Endometrial microvascular endothelial cells (primary cell): ENCODE data around the gene MAMDC2. TPM values are rescaled to one million over a fixed set of nuclear protein-coding genes. Genes with fewer than 3 reads are reported as not detected.

Source experiments
- in situ Hi-C: cut with HindIII; loops from 2 replicates; pipeline ENCODE4 v1.10.0; 2017; ENCODE audit warnings: low sequenced_read_pairs, low pct_unique_long_range_greater_than_20kb; ENCODE audit errors: inconsistent ontology term
- total RNA-seq: library from RNA; depleted of rRNA; stranded (reverse); fragments of >200 nt; gene quantifications from one replicate; pipeline ENCODE4 v1.2.3, GENCODE V29; 2015; ENCODE audit errors: inconsistent ontology term

Gene MAMDC2
- total RNA-seq, 1 donor from 2014 or later: 1.0 TPM

GRCh38 chr9:70117835-70118319, 74.2 kb downstream of the MAMDC2 start:
- in situ Hi-C loops: loop anchor here (25.0 kb wide), 1 partner anchor 156 kb away; no protein-coding TSS in a partner anchor

- in situ Hi-C loops: loop anchor here (25.0 kb wide), 1 partner anchor 157 kb away; no protein-coding TSS in a partner anchor
These were observed 76.1 kb downstream of the MAMDC2 start for GRCh38 chr9:70119786-70120185.

DNA sequence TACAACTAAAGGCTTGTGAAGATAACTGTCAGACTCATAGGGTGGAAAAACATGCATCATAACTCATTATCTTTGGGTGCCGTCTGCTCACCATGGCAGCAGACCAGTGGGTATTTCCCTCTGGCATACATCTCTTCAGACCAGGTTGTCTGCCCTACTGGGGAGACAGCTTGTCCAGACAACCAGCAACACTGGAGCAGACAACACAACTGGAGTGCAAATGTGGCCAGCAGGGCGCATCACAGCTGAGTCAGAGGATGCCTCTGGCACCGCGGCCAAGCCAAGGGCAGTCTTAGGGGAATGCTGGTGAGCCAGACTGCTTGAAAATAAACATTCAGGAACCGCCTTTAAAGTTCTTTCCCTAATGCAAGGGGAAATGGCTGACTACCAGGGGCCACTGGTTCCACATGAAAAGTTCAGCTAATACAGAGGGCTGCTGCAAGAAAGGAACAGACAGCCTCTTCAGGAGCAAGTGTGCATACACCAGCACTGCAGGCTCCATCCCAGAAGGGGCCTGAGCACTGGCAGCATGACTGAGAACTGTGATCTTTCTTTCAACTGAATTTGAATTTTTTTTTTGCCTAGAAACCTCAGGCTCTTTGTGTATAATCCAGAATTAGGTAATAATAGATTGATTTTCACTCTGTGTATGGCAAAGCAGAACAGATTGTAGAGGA, 77.3 kb downstream of the MAMDC2 start:
- in situ Hi-C loops: loop anchor here (25.0 kb wide), 1 partner anchor 159 kb away; no protein-coding TSS in a partner anchor

GRCh38 chr9:70121818-70122436, 78.3 kb downstream of the MAMDC2 start:
- in situ Hi-C loops: loop anchor here (25.0 kb wide), 1 partner anchor 160 kb away; no protein-coding TSS in a partner anchor

GRCh38 chr9:70123695-70124094, 80.0 kb downstream of the MAMDC2 start:
- in situ Hi-C loops: loop anchor here (25.0 kb wide), 1 partner anchor 161 kb away; no protein-coding TSS in a partner anchor

- in situ Hi-C loops: no loop called here
These were observed 82.1 kb downstream of the MAMDC2 start for GRCh38 chr9:70125621-70126263.

DNA sequence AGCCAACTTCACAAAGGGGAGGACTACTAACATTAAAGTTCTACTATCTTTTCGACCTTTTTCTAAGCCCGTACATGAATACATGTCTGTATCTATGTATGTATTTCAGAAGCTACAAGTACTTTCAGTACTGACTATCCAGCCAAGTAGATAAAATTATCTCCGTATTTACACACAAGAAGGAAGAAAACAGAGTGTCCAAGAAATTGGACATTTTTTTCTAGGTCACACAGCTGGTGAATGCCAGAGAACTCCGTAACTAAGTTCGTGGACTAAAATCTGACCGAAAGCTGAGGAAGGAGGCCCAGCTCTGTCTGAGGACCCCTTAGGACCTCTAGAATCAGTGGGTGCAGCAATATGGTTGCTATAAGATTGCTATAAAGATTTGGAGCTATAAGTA, 83.4 kb downstream of the MAMDC2 start:
- in situ Hi-C loops: no loop called here

DNA sequence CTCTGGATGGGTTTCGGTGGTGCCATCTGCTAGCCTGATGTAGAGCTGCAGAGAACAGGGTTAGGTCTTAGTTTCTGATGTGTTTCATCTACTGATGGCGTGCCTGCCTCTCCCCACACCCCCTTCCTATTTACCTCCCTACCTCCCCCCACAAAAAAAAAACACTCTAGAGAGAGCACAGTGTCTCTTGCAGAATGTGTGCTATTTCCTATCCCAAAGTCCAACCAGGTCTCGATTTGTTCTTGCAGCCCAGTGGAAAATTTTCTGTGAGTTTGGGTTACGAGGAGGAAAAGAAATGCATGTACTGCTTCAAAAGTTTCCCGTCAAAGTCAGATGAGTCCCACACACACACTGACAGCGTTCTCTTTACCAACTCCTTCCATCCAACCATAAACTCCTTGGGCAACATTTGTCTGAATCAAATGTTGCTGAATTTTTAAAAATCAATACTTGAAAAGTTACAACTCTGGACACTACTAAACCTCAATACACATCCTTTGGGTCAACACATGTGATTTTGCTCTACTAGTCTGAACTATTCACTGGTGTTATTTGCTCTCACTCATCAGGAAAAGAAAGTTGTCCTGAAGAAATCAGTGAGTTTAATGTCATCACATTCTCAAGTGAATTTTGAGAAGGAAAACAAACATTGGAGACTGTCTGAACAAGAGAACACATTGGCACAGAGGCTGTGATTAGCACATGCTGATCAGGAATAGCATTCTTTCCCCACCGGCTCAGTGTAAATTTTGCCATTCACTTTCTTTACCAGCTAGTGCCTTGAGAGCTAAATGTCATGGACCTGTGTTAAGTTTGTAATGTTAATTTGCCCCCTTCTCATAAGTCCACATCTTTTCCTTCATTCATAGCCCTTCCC, 84.1 kb downstream of the MAMDC2 start:
- in situ Hi-C loops: no loop called here

DNA sequence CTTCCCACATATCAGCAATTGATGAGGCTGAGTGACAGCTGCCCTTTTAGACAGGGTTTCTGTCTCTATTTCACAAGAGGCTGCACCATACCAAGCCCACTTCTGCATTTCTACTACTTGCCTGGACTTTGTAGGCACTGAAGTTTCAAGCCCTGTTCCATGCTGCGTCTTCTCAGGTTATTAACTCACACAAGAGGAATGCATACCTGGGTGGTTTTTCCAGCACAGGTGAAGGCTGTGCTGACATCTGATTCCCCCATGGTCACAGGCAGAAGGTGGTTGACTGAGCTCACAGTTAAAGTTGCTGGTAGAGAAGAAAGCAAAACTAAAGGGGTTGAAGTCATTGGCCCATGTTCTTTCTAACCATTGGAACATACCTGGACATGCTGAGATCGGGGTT, 86.6 kb downstream of the MAMDC2 start:
- in situ Hi-C loops: no loop called here

DNA sequence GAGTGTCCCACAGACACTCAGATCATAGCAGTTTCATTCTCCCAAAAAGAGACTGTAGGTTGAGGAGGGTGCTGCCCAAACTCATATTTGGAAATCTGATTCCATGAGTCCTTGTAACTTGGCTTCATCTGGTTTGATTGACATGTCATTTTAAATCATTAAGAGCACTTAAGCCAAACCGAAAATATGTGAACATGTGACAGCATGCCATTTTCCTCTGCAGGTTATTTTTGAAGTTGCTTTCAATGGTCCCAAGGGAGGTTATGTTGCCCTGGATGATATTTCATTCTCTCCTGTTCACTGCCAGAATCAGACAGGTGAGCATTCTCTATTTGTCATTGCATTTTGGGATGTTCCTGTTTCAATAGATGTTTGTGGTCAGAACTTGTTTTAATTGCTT, 87.6 kb downstream of the MAMDC2 start:
- in situ Hi-C loops: no loop called here

GRCh38 chr9:70133253-70134208, 89.9 kb downstream of the MAMDC2 start:
- in situ Hi-C loops: no loop called here

GRCh38 chr9:70134360-70134759, 90.7 kb downstream of the MAMDC2 start:
- in situ Hi-C loops: no loop called here

GRCh38 chr9:70135176-70135575, 91.5 kb downstream of the MAMDC2 start:
- in situ Hi-C loops: no loop called here

GRCh38 chr9:70136632-70137031, 93.0 kb downstream of the MAMDC2 start:
- in situ Hi-C loops: no loop called here

DNA sequence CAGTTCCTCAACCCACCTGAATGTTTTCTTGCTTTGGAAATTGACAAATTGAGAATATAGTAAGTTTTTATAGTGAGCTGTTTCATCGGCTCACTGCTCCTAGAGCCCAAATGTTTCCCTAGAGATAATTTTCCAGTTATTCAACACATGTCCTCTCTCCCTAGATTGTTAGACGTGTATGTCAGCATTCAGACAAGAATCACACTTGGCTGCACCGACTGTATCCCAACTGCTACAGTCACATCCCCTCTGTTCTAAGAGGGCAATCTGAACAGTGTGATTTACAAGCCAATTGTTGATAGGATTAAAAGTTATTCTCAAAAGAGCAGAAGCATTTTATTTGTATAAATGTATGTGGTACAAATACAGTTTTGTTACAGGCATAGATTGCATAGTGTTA, 93.9 kb downstream of the MAMDC2 start:
- in situ Hi-C loops: no loop called here

DNA sequence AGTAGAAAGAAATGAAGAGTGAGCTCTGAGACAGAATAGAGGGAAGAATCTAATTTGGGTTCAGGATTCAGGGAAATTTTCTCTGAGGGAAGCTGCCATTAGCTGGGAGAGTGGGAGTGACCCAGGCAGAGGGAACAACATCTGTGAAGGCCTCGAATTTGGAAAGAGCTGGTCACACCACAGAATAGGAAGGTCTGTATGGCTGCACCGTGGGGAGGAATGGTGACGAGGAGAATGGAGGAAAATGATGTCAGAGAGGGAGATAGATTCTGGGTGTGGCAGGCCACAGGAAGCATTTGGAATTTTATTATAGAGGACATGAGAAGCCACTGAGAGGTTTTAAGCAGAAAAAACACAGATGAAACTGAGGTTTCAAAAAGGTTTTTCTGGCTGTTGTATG, 98.5 kb downstream of the MAMDC2 start:
- in situ Hi-C loops: no loop called here

DNA sequence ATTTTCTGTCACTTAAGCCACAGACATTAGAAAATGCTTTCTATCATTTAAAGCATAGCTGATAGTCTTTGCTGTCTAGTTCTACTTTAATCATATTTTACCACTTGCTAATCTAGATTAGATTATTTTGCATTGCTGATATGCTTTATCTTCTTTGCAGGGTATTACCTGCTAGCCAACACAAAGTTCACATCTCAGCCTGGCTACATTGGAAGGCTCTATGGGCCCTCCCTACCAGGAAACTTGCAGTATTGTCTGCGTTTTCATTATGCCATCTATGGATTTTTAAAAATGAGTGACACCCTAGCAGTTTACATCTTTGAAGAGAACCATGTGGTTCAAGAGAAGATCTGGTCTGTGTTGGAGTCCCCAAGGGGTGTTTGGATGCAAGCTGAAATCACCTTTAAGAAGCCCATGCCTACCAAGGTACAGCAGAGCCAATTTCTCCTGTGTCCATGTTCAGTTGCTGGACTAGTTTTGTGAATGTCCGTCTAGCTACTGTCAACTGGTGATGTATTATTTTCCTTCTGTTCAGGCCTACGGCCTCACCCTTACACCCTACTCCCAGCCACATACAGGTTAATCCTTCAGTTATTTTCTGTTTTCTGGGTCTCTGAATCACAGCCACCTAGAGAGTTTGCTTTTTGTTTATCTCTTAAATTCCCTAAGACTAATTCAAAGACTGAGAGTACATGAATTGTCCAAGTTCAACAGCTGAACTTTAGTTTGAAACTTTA, 99.9 kb downstream of the MAMDC2 start:
- in situ Hi-C loops: no loop called here
